ENCODE measurements around the gene ZNF776.

DNA sequence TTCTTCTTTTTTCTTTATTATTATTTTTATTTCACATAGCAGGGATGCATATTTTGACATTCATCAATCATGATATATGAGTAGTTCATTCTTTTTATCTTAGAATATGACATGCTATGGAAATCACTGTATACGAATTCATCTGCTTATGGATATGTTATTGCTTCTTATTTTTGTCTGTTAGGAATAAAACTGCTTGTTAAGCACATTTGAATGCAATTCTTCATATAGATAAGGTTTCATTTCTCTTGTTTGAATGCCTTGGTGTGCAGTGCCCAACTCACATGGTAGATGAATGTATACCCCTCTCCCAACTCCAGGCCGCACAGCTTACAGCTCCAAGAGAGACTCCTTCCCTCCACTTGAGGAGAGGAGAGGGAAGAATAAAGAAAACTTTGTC, 11.3 kb downstream of the ZNF776 start:
- TF ChIP-seq, protein P1, sequence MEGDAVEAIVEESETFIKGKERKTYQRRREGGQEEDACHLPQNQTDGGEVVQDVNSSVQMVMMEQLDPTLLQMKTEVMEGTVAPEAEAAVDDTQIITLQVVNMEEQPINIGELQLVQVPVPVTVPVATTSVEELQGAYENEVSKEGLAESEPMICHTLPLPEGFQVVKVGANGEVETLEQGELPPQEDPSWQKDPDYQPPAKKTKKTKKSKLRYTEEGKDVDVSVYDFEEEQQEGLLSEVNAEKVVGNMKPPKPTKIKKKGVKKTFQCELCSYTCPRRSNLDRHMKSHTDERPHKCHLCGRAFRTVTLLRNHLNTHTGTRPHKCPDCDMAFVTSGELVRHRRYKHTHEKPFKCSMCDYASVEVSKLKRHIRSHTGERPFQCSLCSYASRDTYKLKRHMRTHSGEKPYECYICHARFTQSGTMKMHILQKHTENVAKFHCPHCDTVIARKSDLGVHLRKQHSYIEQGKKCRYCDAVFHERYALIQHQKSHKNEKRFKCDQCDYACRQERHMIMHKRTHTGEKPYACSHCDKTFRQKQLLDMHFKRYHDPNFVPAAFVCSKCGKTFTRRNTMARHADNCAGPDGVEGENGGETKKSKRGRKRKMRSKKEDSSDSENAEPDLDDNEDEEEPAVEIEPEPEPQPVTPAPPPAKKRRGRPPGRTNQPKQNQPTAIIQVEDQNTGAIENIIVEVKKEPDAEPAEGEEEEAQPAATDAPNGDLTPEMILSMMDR (IDR thresholded peaks at IDR 0.05): no peak
- no peak for TF ChIP-seq EP300 (IDR thresholded peaks at IDR 0.05)
- TF ChIP-seq POLR2AphosphoS5 (IDR thresholded peaks at IDR 0.05): no peak
